B cell (primary cell): ENCODE results near the gene RSBN1L.

Experiments
- CTCF ChIP-seq: fragments of 200-600 bp; IDR thresholded peaks from one replicate; pipeline ENCODE4 v1.8.0; 2022; ENCODE audit warnings: antibody characterized with exemption, mild to moderate bottlenecking
- EZH2 ChIP-seq: IDR thresholded peaks from 2 replicates; pipeline ENCODE4 v1.6.1; 2012; ENCODE audit warnings: borderline replicate concordance, low read depth, mild to moderate bottlenecking, moderate library complexity, low read length; ENCODE audit not compliant: insufficient read depth, poor library complexity, severe bottlenecking

GRCh38 chr7:77655836-77656455, 40.3 kb upstream of the RSBN1L start:
- TF ChIP-seq CTCF: no peak
- TF ChIP-seq EZH2: no peak
